ENCODE results near the gene CPEB4.

CPEB4 gene

GRCh38 chr5:173890195-173890991 is 2.2 kb downstream of the CPEB4 start:
- H3K9me3 ChIP-seq (ENCODE audit: insufficient read depth, low read length): no peaks in the 10 kb centered on the region
- no peak overlapping the region for H2AFZ ChIP-seq (ENCODE audit: low read depth, low read length, severe bottlenecking)
- H3K4me3 ChIP-seq (ENCODE audit: insufficient read depth, low read length, poor library complexity, severe bottlenecking): peak overlapping the region; percentile 93
- no peaks in the 10 kb centered on the region for H3K27me3 ChIP-seq (ENCODE audit: low read length)
- H3K36me3 ChIP-seq (ENCODE audit: low read length): peaks cover 2% of the 10 kb centered on the region; the same call in 1 of the 2 replicates
- H4K20me1 ChIP-seq (ENCODE audit: low read depth, low read length): no peaks in the 10 kb centered on the region
- no peak for TF ChIP-seq CTCF (IDR thresholded peaks at IDR 0.05; ENCODE audit: insufficient read depth, low read length, poor library complexity, severe bottlenecking)
- no peak for TF ChIP-seq EZH2phosphoT487 (conservative IDR thresholded peaks at IDR 0.05; ENCODE audit: low read length)
- H3K27ac ChIP-seq (ENCODE audit: low read depth, low read length): peak overlapping the region; percentile 67
- peak overlapping the region; percentile 94 for H3K4me2 ChIP-seq (ENCODE audit: low read depth, low read length, poor library complexity, severe bottlenecking)
- H3K9ac ChIP-seq (ENCODE audit: low read length): peak overlapping the region; percentile 69
- peaks cover 71% of the 10 kb centered on the region for H3K79me2 ChIP-seq (ENCODE audit: insufficient read depth, low read length)
- peaks cover 30% of the 10 kb centered on the region for H3F3A ChIP-seq (ENCODE audit: insufficient read depth)
- H3K9me2 ChIP-seq (replicated peaks; ENCODE audit: insufficient read depth, low read length): no peaks in the 10 kb centered on the region

- Histone ChIP-seq H3F3A (ENCODE audit: insufficient read depth) (peaks cover 37% of the 10 kb centered on the region), H3K36me3 (ENCODE audit: low read length) (peaks cover 8% of the 10 kb centered on the region; the same call in 1 of the 2 replicates), H3K79me2 (ENCODE audit: insufficient read depth, low read length) (peaks cover 83% of the 10 kb centered on the region), H3K9me2 (replicated peaks; ENCODE audit: insufficient read depth, low read length) (no peaks in the 10 kb centered on the region), H3K9ac (ENCODE audit: low read length) (peak overlapping the region; percentile 69), H4K20me1 (ENCODE audit: low read depth, low read length) (no peaks in the 10 kb centered on the region), H3K27me3 (ENCODE audit: low read length) (no peaks in the 10 kb centered on the region), H3K4me3 (ENCODE audit: insufficient read depth, low read length, poor library complexity, severe bottlenecking) (peak overlapping the region; percentile 93), H3K4me2 (ENCODE audit: low read depth, low read length, poor library complexity, severe bottlenecking) (peak overlapping the region; percentile 94), H2AFZ (ENCODE audit: low read depth, low read length, severe bottlenecking) (no peak overlapping the region), H3K9me3 (ENCODE audit: insufficient read depth, low read length) (no peaks in the 10 kb centered on the region), H3K27ac (ENCODE audit: low read depth, low read length) (peak overlapping the region; percentile 67)
- TF ChIP-seq EZH2phosphoT487 (conservative IDR thresholded peaks at IDR 0.05; ENCODE audit: low read length) (no peak), CTCF (IDR thresholded peaks at IDR 0.05; ENCODE audit: insufficient read depth, low read length, poor library complexity, severe bottlenecking) (no peak)
Observed at GRCh38 chr5:173891308-173892116, 3.4 kb downstream of the CPEB4 start.

GRCh38 chr5:173893192-173893561 is 5.0 kb downstream of the CPEB4 start:
- Histone ChIP-seq H3K4me3 (ENCODE audit: insufficient read depth, low read length, poor library complexity, severe bottlenecking) (peak overlapping the region; percentile 93), H4K20me1 (ENCODE audit: low read depth, low read length) (no peaks in the 10 kb centered on the region), H3K79me2 (ENCODE audit: insufficient read depth, low read length) (peaks cover 98% of the 10 kb centered on the region), H3K4me2 (ENCODE audit: low read depth, low read length, poor library complexity, severe bottlenecking) (peak overlapping the region; percentile 94), H3K9me2 (replicated peaks; ENCODE audit: insufficient read depth, low read length) (no peaks in the 10 kb centered on the region), H2AFZ (ENCODE audit: low read depth, low read length, severe bottlenecking) (no peak overlapping the region), H3K9ac (ENCODE audit: low read length) (peak overlapping the region; percentile 69), H3F3A (ENCODE audit: insufficient read depth) (peaks cover 37% of the 10 kb centered on the region), H3K27ac (ENCODE audit: low read depth, low read length) (peak overlapping the region; percentile 67), H3K27me3 (ENCODE audit: low read length) (no peaks in the 10 kb centered on the region), H3K9me3 (ENCODE audit: insufficient read depth, low read length) (no peaks in the 10 kb centered on the region), H3K36me3 (ENCODE audit: low read length) (peaks cover 12% of the 10 kb centered on the region; the same call in 1 of the 2 replicates)
- TF ChIP-seq EZH2phosphoT487 (conservative IDR thresholded peaks at IDR 0.05; ENCODE audit: low read length) (no peak), CTCF (IDR thresholded peaks at IDR 0.05; ENCODE audit: insufficient read depth, low read length, poor library complexity, severe bottlenecking) (no peak)

Measured in SU-DHL-6 (cell line).